Measurements from ENCODE around the gene STPG1.

DNA sequence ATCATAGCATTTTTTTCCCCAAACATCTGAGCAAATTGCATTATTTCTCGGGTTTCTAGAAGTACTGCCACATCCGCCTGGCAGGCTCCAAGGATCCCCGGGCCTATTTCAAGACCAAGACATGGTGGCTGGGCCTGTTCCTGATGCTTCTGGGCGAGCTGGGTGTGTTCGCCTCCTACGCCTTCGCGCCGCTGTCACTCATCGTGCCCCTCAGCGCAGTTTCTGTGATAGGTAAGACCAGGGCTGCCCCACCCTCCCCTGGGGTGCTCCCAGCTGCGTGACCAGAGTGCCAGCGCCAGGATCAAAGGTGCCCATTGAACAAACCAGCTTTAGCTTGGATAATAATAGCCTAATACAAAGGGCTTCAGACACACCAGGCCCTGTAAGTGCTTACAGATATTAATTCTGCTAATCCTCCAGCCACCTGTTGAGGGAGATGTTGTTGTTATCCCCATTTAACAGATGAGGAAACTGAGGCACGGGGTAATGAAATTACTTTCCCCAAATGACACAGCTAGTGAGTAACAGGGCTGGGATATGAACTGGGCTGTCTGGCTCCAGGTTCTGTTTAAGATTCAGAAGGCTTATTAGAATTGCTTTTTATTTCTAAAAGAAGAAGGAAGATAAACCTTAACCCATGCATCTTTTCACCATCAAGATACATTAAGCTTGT lies 28.6 kb upstream of the STPG1 start:
- TF ChIP-seq, protein P1, sequence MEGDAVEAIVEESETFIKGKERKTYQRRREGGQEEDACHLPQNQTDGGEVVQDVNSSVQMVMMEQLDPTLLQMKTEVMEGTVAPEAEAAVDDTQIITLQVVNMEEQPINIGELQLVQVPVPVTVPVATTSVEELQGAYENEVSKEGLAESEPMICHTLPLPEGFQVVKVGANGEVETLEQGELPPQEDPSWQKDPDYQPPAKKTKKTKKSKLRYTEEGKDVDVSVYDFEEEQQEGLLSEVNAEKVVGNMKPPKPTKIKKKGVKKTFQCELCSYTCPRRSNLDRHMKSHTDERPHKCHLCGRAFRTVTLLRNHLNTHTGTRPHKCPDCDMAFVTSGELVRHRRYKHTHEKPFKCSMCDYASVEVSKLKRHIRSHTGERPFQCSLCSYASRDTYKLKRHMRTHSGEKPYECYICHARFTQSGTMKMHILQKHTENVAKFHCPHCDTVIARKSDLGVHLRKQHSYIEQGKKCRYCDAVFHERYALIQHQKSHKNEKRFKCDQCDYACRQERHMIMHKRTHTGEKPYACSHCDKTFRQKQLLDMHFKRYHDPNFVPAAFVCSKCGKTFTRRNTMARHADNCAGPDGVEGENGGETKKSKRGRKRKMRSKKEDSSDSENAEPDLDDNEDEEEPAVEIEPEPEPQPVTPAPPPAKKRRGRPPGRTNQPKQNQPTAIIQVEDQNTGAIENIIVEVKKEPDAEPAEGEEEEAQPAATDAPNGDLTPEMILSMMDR (IDR thresholded peaks at IDR 0.05; ENCODE audit: borderline replicate concordance, extremely low read depth, low read length, poor library complexity, severe bottlenecking): no peak
- TF ChIP-seq EZH2 (IDR thresholded peaks at IDR 0.05; ENCODE audit: borderline replicate concordance, low read depth, low read length, severe bottlenecking): no peak
